IMR-90 (cell line): Measurements from ENCODE around the gene OR2T11. TPM values are rescaled to one million over a fixed set of nuclear protein-coding genes. Genes with fewer than 3 reads are reported as not detected.

Experiments used
- ATAC-seq: fragments of 200-7000 bp; cut with Tn5 transposase; 2 replicates; pipeline ENCODE4 v1.9.1; 2020; ENCODE audit warnings: low read depth, mild to moderate bottlenecking, moderate library complexity
- BruUV-seq: library from RNA; stranded (reverse); fragments of 400-500 nt; replicated peaks from 2 replicates; lab custom pipeline; 2021; lab: Mats Ljungman, UMichigan
- CTCF ChIA-PET: fragments of 300-600 bp; formaldehyde crosslinking; extraction: SDS; loops from one replicate; lab custom pipeline; 2021; ENCODE audit warnings: antibody characterized with exemption; lab: Yijun Ruan, JAX
- POLR2A ChIA-PET: fragments of 300-600 bp; sonication (Branson Sonifier 250); formaldehyde crosslinking; loops from one replicate; lab custom pipeline; 2022; ENCODE audit warnings: antibody characterized with exemption; ENCODE audit not compliant: unreplicated experiment; lab: Charles Lee
- DNase-seq: peaks from one replicate; pipeline ENCODE4 v3.0.0; 2013
- H2AFZ ChIP-seq: replicated peaks from 2 replicates; pipeline ENCODE3; 2013; ENCODE audit warnings: low read length, mild to moderate bottlenecking; ENCODE audit not compliant: poor library complexity
- H2AK5ac ChIP-seq: 2 replicates; pipeline ENCODE4 v1.6.1; 2013; ENCODE audit warnings: low read depth, low read length, inconsistent platforms
- H2AK9ac ChIP-seq: replicated peaks from 2 replicates; pipeline ENCODE3; 2013; ENCODE audit warnings: mild to moderate bottlenecking, low read depth, low read length, moderate library complexity; ENCODE audit not compliant: poor library complexity
- H2BK120ac ChIP-seq: 2 replicates; pipeline ENCODE4 v1.6.1; 2013; ENCODE audit warnings: low read depth, low read length, inconsistent platforms
- H2BK15ac ChIP-seq: 3 replicates; pipeline ENCODE4 v1.6.1; 2013; ENCODE audit warnings: low read depth, low read length, inconsistent platforms
- H2BK20ac ChIP-seq: 2 replicates; pipeline ENCODE4 v1.6.1; 2013; ENCODE audit warnings: low read depth, mild to moderate bottlenecking, inconsistent platforms, low read length, moderate library complexity
- H2BK5ac ChIP-seq: 2 replicates; pipeline ENCODE4 v1.6.1; 2013; ENCODE audit warnings: mild to moderate bottlenecking, low read depth, low read length, inconsistent platforms; ENCODE audit not compliant: poor library complexity, severe bottlenecking
- H3K14ac ChIP-seq: replicated peaks from 2 replicates; pipeline ENCODE4 v1.6.1; 2013; ENCODE audit warnings: low read depth, low read length, inconsistent platforms
- H3K18ac ChIP-seq: 2 replicates; pipeline ENCODE4 v1.6.1; 2013; ENCODE audit warnings: low read depth, low read length, control low read depth
- H3K23ac ChIP-seq: 2 replicates; pipeline ENCODE4 v1.6.1; 2013; ENCODE audit warnings: low read depth, low read length, inconsistent platforms
- H3K27ac ChIP-seq: 2 replicates; pipeline ENCODE4 v1.5.1; 2013; ENCODE audit warnings: mild to moderate bottlenecking, control low read depth, low read length; ENCODE audit not compliant: insufficient read depth
- H3K27me3 ChIP-seq: 2 replicates; pipeline ENCODE4 v1.6.1; 2013; ENCODE audit warnings: low read length; ENCODE audit not compliant: control insufficient read depth, insufficient read depth
- H3K36me3 ChIP-seq: 2 replicates; pipeline ENCODE4 v1.6.1; 2013; ENCODE audit warnings: low read length, mixed read lengths; ENCODE audit not compliant: control insufficient read depth, insufficient read depth
- H3K4ac ChIP-seq: 2 replicates; pipeline ENCODE4 v1.6.1; 2013; ENCODE audit warnings: low read depth, low read length, inconsistent platforms
- H3K4me1 ChIP-seq: 2 replicates; pipeline ENCODE4 v1.6.1; 2013; ENCODE audit warnings: low read length, mixed read lengths; ENCODE audit not compliant: control insufficient read depth, insufficient read depth
- H3K4me2 ChIP-seq: 2 replicates; pipeline ENCODE4 v1.6.1; 2013; ENCODE audit warnings: low read depth, mild to moderate bottlenecking, control low read depth, low read length, moderate library complexity
- H3K4me3 ChIP-seq: 2 replicates; pipeline ENCODE4 v1.5.1; 2013; ENCODE audit warnings: low read depth, mild to moderate bottlenecking, control low read depth, low read length, moderate library complexity; ENCODE audit not compliant: insufficient read depth
- H3K56ac ChIP-seq: 2 replicates; pipeline ENCODE4 v1.6.1; 2013; ENCODE audit warnings: low read length, inconsistent platforms; ENCODE audit not compliant: insufficient read depth; ENCODE audit errors: extremely low read depth
- H3K79me1 ChIP-seq, 2 experiments: 2 replicates each; pipeline ENCODE4 v1.6.1; 2013; ENCODE audit warnings: low read length in 2 of 2, inconsistent platforms in 1 of 2, low read depth in 1 of 2
- H3K9ac ChIP-seq: 2 replicates; pipeline ENCODE4 v1.6.1; 2013; ENCODE audit warnings: low read depth, low read length, control low read depth
- H3K9me1 ChIP-seq: 2 replicates; pipeline ENCODE4 v1.6.1; 2013; ENCODE audit warnings: low read length, inconsistent platforms; ENCODE audit not compliant: insufficient read depth
- H3K9me3 ChIP-seq: 2 replicates; pipeline ENCODE4 v1.6.1; 2013; ENCODE audit warnings: low read length; ENCODE audit not compliant: control insufficient read depth, insufficient read depth
- H4K20me1 ChIP-seq: 2 replicates; pipeline ENCODE4 v1.6.1; 2013; ENCODE audit warnings: low read length, inconsistent platforms; ENCODE audit not compliant: insufficient read depth
- H4K5ac ChIP-seq: 2 replicates; pipeline ENCODE4 v1.6.1; 2013; ENCODE audit warnings: mild to moderate bottlenecking, low read depth, low read length, control low read depth
- H4K8ac ChIP-seq, 2 experiments: 2 replicates each; pipeline ENCODE4 v1.6.1; 2013; ENCODE audit warnings: low read depth in 2 of 2, low read length in 2 of 2, control low read depth in 1 of 2, inconsistent platforms in 1 of 2
- H4K91ac ChIP-seq: 2 replicates; pipeline ENCODE4 v1.6.1; 2013; ENCODE audit warnings: low read depth, low read length, inconsistent platforms; ENCODE audit not compliant: insufficient read depth
- SMC3 ChIP-seq: fragments of 150-350 bp; IDR thresholded peaks from 2 replicates; pipeline ENCODE4 v1.6.1; 2016; ENCODE audit warnings: low read depth, mild to moderate bottlenecking, antibody characterized with exemption, low read length, moderate library complexity
- WGBS, 2 experiments: methylation state at CpG; one replicate each; pipeline versions ENCODE4 v1.1.5 to v1.1.7; 2013; ENCODE audit warnings: missing lambda C conversion rate in 2 of 2; ENCODE audit not compliant: insufficient read length in 1 of 2; ENCODE audit errors: extremely low coverage in 2 of 2; 5-methylcytosine and 5-hydroxymethylcytosine counted together
- dilution Hi-C: fragments of 300-500 bp; cut with HindIII; formaldehyde crosslinking; loops from one replicate; pipeline ENCODE4 v1.14.3; 2018; ENCODE audit warnings: low sequenced_read_pairs; ENCODE audit not compliant: unreplicated experiment
- in situ Hi-C: fragments of 300-500 bp; cut with MboI; formaldehyde crosslinking; loops from 3 replicates; pipeline ENCODE4 v1.14.3; 2019; ENCODE audit warnings: low sequenced_read_pairs, inconsistent platforms, mixed read lengths
- intact Hi-C: fragments of 100-400 bp; cut with micrococcal nuclease; formaldehyde crosslinking; loops from 2 replicates; pipeline ENCODE4 v1.10.0; 2022
- polyA plus RNA-seq, 3 experiments: library from polyadenylated mRNA; depleted of rRNA; stranded (reverse); fragments of >200 nt; gene quantifications; 2 replicates each; pipeline ENCODE4 v1.2.3, GENCODE V29; 2012; ENCODE audit warnings: low replicate concordance in 1 of 3
- total RNA-seq: library from RNA; depleted of rRNA; stranded (reverse); fragments of >200 nt; gene quantifications from 2 replicates; pipeline ENCODE4 v1.2.3, GENCODE V29; 2012
- TF ChIP-seq, protein P1 (sequence below): conservative IDR thresholded peaks from 2 replicates; pipeline ENCODE4 v1.5.1; 2012; ENCODE audit warnings: mild to moderate bottlenecking, low read depth, low read length, improper control_type of control experiment

Gene OR2T11
- total and polyA plus RNA-seq, 2 of the 4 experiments (the other 2 are of a cell fraction), result not detected

DNA sequence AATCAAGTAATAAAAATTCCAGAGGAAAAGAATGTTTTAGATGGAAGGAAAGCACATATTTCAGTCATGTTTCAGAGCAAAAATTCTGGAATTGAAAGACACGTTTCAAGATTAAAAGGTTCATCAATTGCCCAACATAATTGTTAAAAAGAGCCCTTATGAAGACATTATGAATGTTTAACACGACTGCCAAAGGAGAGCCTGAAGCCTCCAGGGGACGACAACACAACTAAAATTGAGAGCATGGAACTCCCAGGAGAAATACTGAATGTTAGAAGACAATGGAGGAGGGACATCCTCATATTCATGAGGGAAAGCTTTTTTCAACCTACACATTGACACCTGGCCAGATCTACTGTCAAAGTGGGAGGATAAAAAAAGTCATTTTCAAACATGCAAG lies 16.0 kb downstream of the OR2T11 start:
- Histone ChIP-seq H2BK15ac (no peak overlapping the region), H4K91ac (no peak overlapping the region), H3K36me3 (no peaks in the 10 kb centered on the region), H3K79me1 (no peaks in the 10 kb centered on the region), H4K5ac (no peak overlapping the region), H3K9me1 (no peaks in the 10 kb centered on the region), H3K4me3 (no peak overlapping the region), H2AK9ac (no peak overlapping the region), H2BK20ac (no peak overlapping the region), H3K18ac (no peak overlapping the region), H3K23ac (no peak overlapping the region), H2AK5ac (no peak overlapping the region), H3K4me2 (no peak overlapping the region), H3K27me3 (no peaks in the 10 kb centered on the region), H2BK120ac (no peak overlapping the region), H2AFZ (no peak overlapping the region), H3K56ac (no peak overlapping the region), H3K4me1 (no peaks in the 10 kb centered on the region), H4K20me1 (no peaks in the 10 kb centered on the region), H3K27ac (no peak overlapping the region), H2BK5ac (no peak overlapping the region), H4K8ac (no peak overlapping the region), H3K9ac (no peak overlapping the region), H3K14ac (no peak overlapping the region), H3K9me3 (no peaks in the 10 kb centered on the region), H3K4ac (no peak overlapping the region)
- TF ChIP-seq, protein P1, sequence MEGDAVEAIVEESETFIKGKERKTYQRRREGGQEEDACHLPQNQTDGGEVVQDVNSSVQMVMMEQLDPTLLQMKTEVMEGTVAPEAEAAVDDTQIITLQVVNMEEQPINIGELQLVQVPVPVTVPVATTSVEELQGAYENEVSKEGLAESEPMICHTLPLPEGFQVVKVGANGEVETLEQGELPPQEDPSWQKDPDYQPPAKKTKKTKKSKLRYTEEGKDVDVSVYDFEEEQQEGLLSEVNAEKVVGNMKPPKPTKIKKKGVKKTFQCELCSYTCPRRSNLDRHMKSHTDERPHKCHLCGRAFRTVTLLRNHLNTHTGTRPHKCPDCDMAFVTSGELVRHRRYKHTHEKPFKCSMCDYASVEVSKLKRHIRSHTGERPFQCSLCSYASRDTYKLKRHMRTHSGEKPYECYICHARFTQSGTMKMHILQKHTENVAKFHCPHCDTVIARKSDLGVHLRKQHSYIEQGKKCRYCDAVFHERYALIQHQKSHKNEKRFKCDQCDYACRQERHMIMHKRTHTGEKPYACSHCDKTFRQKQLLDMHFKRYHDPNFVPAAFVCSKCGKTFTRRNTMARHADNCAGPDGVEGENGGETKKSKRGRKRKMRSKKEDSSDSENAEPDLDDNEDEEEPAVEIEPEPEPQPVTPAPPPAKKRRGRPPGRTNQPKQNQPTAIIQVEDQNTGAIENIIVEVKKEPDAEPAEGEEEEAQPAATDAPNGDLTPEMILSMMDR, result peak; percentile 36; the same call in 1 of the 2 replicates
- TF ChIP-seq SMC3, result no peak
- CTCF ChIA-PET, result no interaction called here
- ATAC-seq, result no peak
- in situ Hi-C loops, result no loop called here
- intact Hi-C loops, result no loop called here
- no TSS peak for BruUV-seq
- POLR2A ChIA-PET, result no interaction called here
- dilution Hi-C loops, result no loop called here
- peak; percentile 0 for DNase-seq
- no CpG with 5 or more reads among the region's 3 CpGs for WGBS, 2 experiments
